WTC11 (cell line): Measurements from ENCODE around the gene DOK3. TPM values are rescaled to one million over a fixed set of nuclear protein-coding genes. Genes with fewer than 3 reads are reported as not detected.

Source experiments
- ATAC-seq: fragments of 200-7000 bp; cut with Tn5 transposase; 2 replicates; pipeline ENCODE4 v1.10.0; 2021; ENCODE audit warnings: mild to moderate bottlenecking, moderate library complexity
- CTCF ChIA-PET: fragments of 300-600 bp; sonication (Branson Sonifier 250); formaldehyde crosslinking; loops from one replicate; lab custom pipeline; 2021; ENCODE audit warnings: antibody characterized with exemption; lab: Charles Lee
- POLR2A ChIA-PET: fragments of 350-600 bp; sonication (Branson Sonifier 250); formaldehyde crosslinking; loops from one replicate; lab custom pipeline; 2021; ENCODE audit warnings: antibody characterized with exemption; lab: Charles Lee
- DNase-seq: peaks from one replicate; pipeline ENCODE4 v3.0.0; 2021; ENCODE audit warnings: low spot score
- H3K27ac Mint-ChIP-seq: 2 replicates; pipeline ENCODE4 v1.8.0; 2021; ENCODE audit warnings: mixed read lengths
- H3K27me3 Mint-ChIP-seq: 2 replicates; pipeline ENCODE4 v1.8.0; 2021; ENCODE audit warnings: low read depth, mild to moderate bottlenecking, moderate library complexity, mixed read lengths
- H3K36me3 Mint-ChIP-seq: 2 replicates; pipeline ENCODE4 v1.8.0; 2021; ENCODE audit warnings: mixed read lengths
- H3K4me1 Mint-ChIP-seq: 2 replicates; pipeline ENCODE4 v1.8.0; 2022; ENCODE audit warnings: mixed read lengths
- H3K4me3 Mint-ChIP-seq: 2 replicates; pipeline ENCODE4 v1.8.0; 2021; ENCODE audit warnings: mild to moderate bottlenecking, moderate library complexity, mixed read lengths
- H3K9me3 Mint-ChIP-seq: 2 replicates; pipeline ENCODE4 v1.8.0; 2021; ENCODE audit warnings: mixed read lengths
- ATF2 ChIP-seq: sonication (generic); formaldehyde crosslinking; IDR thresholded peaks from 2 replicates; pipeline ENCODE4 v1.8.1; 2022; ENCODE audit warnings: low read depth, missing genetic modification reagents, borderline replicate concordance
- CREB1 ChIP-seq: sonication (generic); formaldehyde crosslinking; IDR thresholded peaks from 2 replicates; pipeline ENCODE4 v1.8.0; 2023; ENCODE audit warnings: mild to moderate bottlenecking, missing genetic modification reagents
- CTCF ChIP-seq: fragments of 200-600 bp; IDR thresholded peaks from 2 replicates; pipeline ENCODE4 v1.8.0; 2022; ENCODE audit warnings: antibody characterized with exemption
- E2F1 ChIP-seq: sonication (generic); formaldehyde crosslinking; IDR thresholded peaks from 2 replicates; pipeline ENCODE4 v1.8.0; 2022; ENCODE audit warnings: mild to moderate bottlenecking, missing genetic modification reagents
- E2F4 ChIP-seq: sonication (generic); formaldehyde crosslinking; IDR thresholded peaks from 2 replicates; pipeline ENCODE4 v1.8.1; 2022; ENCODE audit warnings: low read depth, mild to moderate bottlenecking, moderate library complexity, missing genetic modification reagents, borderline replicate concordance
- ELF4 ChIP-seq: sonication (generic); formaldehyde crosslinking; IDR thresholded peaks from 2 replicates; pipeline ENCODE4 v1.8.1; 2022; ENCODE audit warnings: low read depth, mild to moderate bottlenecking, moderate library complexity, missing genetic modification reagents
- ERG ChIP-seq: fragments of 250-450 bp; sonication (Bioruptor Pico); IDR thresholded peaks from 2 replicates; pipeline ENCODE4 v1.8.0; 2021; ENCODE audit warnings: mild to moderate bottlenecking
- GTF2I ChIP-seq: fragments of 250-450 bp; sonication (Bioruptor Pico); conservative IDR thresholded peaks from 2 replicates; pipeline ENCODE4 v1.4.0; 2021; ENCODE audit warnings: mild to moderate bottlenecking
- IRF1 ChIP-seq: sonication (generic); formaldehyde crosslinking; IDR thresholded peaks from 2 replicates; pipeline ENCODE4 v1.8.0; 2023; ENCODE audit warnings: missing genetic modification reagents
- IRF2 ChIP-seq: sonication (generic); formaldehyde crosslinking; IDR thresholded peaks from 2 replicates; pipeline ENCODE4 v1.8.0; 2022; ENCODE audit warnings: low read depth, missing genetic modification reagents, borderline replicate concordance
- NR1H2 ChIP-seq: sonication (generic); formaldehyde crosslinking; IDR thresholded peaks from 2 replicates; pipeline ENCODE4 v1.9.0; 2021; ENCODE audit warnings: mild to moderate bottlenecking, moderate library complexity, missing genetic modification reagents
- NR2C2 ChIP-seq: sonication (generic); formaldehyde crosslinking; IDR thresholded peaks from 2 replicates; pipeline ENCODE4 v1.8.0; 2022; ENCODE audit warnings: mild to moderate bottlenecking, missing genetic modification reagents
- NR3C1 ChIP-seq: sonication (generic); formaldehyde crosslinking; conservative IDR thresholded peaks from 2 replicates; pipeline ENCODE4 v1.8.1; 2023; ENCODE audit warnings: low read depth, mild to moderate bottlenecking, missing genetic modification reagents
- RORB ChIP-seq: fragments of 250-450 bp; sonication (Bioruptor Pico); IDR thresholded peaks from 2 replicates; pipeline ENCODE4 v1.9.0; 2021; ENCODE audit warnings: mild to moderate bottlenecking
- SMAD4 ChIP-seq: sonication (generic); formaldehyde crosslinking; IDR thresholded peaks from 2 replicates; pipeline ENCODE4 v1.8.0; 2022; ENCODE audit warnings: mild to moderate bottlenecking, missing genetic modification reagents
- TEAD4 ChIP-seq: sonication (generic); formaldehyde crosslinking; IDR thresholded peaks from 2 replicates; pipeline ENCODE4 v1.8.0; 2022; ENCODE audit warnings: mild to moderate bottlenecking, missing genetic modification reagents
- TP53 ChIP-seq: sonication (generic); formaldehyde crosslinking; IDR thresholded peaks from 2 replicates; pipeline ENCODE4 v1.8.1; 2023; ENCODE audit warnings: mild to moderate bottlenecking, missing genetic modification reagents
- USF2 ChIP-seq: sonication (generic); formaldehyde crosslinking; IDR thresholded peaks from 2 replicates; pipeline ENCODE4 v1.8.1; 2023; ENCODE audit warnings: mild to moderate bottlenecking, missing genetic modification reagents, moderate library complexity
- ZNF121 ChIP-seq: sonication (generic); formaldehyde crosslinking; IDR thresholded peaks from 2 replicates; pipeline ENCODE4 v1.8.0; 2023; ENCODE audit warnings: missing genetic modification reagents
- ZNF263 ChIP-seq: sonication (generic); formaldehyde crosslinking; IDR thresholded peaks from 2 replicates; pipeline ENCODE4 v1.8.1; 2022; ENCODE audit warnings: low read depth, mild to moderate bottlenecking, moderate library complexity, missing genetic modification reagents
- ZNF423 ChIP-seq: fragments of 250-450 bp; sonication (Bioruptor Pico); IDR thresholded peaks from 2 replicates; pipeline ENCODE4 v2.1.2; 2022; ENCODE audit warnings: mild to moderate bottlenecking, moderate library complexity
- total RNA-seq: library from RNA; stranded (reverse); gene quantifications from 3 replicates; pipeline ENCODE4 v1.2.3, GENCODE V29; 2021

The DOK3 gene
- total RNA-seq, 1 experiment from 2014 or later, result 9.9 TPM

GRCh38 chr5:177507596-177508220 is 1.9 kb downstream of the DOK3 start:
- Mint-ChIP-seq H3K27ac (no peak overlapping the region), H3K27me3 (no peaks in the 10 kb centered on the region), H3K4me3 (no peak overlapping the region), H3K9me3 (no peaks in the 10 kb centered on the region), H3K36me3 (peaks cover 22% of the 10 kb centered on the region), H3K4me1 (peaks cover 17% of the 10 kb centered on the region)
- TF ChIP-seq USF2 (CRISPR knock-in tag) (no peak), ERG (no peak), TEAD4 (no peak), RORB (CRISPR knock-in tag) (no peak), ZNF263 (CRISPR knock-in tag) (no peak), NR2C2 (no peak), IRF1 (CRISPR knock-in tag) (no peak), TP53 (CRISPR knock-in tag) (no peak), ZNF423 (CRISPR knock-in tag) (no peak), SMAD4 (CRISPR knock-in tag) (no peak), ATF2 (CRISPR knock-in tag) (no peak), E2F4 (CRISPR knock-in tag) (no peak)
- POLR2A ChIA-PET, result interaction anchor here (2.7 kb wide), 1 partner anchor 10 kb away, joined by 9 read pairs; the partner anchor contains the start of gene PDLIM7
- DNase-seq, result no peak
- no peak for ATAC-seq
- CTCF ChIA-PET, result interaction anchor here (0.9 to 6.3 kb wide), 8 partner anchors 8 to 137 kb away, joined by 3 to 57 read pairs (median 4); partner anchors contain the start of gene PDLIM7

- no peak for DNase-seq
- H3K9me3 Mint-ChIP-seq, result no peaks in the 10 kb centered on the region
- H3K4me3 Mint-ChIP-seq, result no peak overlapping the region
- H3K27ac Mint-ChIP-seq, result peak overlapping the region; percentile 15; the same call in 1 of the 2 replicates
- no peaks in the 10 kb centered on the region for H3K27me3 Mint-ChIP-seq
- ChIA-PET CTCF (interaction anchor here (0.7 to 6.3 kb wide), 8 partner anchors 8 to 198 kb away, joined by 3 to 57 read pairs (median 4); partner anchors contain the start of gene PDLIM7), POLR2A (interaction anchor here (0.6 to 2.7 kb wide), 2 partner anchors 9 to 493 kb away, joined by 5 to 9 read pairs; partner anchors contain the start of gene PDLIM7)
- H3K36me3 Mint-ChIP-seq, result peaks cover 19% of the 10 kb centered on the region
- ATAC-seq, result peak; percentile 10; the same call in 1 of the 2 replicates
- 0 out of 2 replicates have a peak, but pooled peaks have one; percentile 56 for TF ChIP-seq GTF2I (CRISPR knock-in tag)
- TF ChIP-seq CREB1 (CRISPR knock-in tag), result no peak
- peak; percentile 88; the same call in 1 of the 2 replicates for TF ChIP-seq ZNF121 (CRISPR knock-in tag)
- H3K4me1 Mint-ChIP-seq, result peaks cover 17% of the 10 kb centered on the region
Observed at GRCh38 chr5:177507165-177507564, 2.5 kb downstream of the DOK3 start.

- ChIA-PET POLR2A (no interaction called here), CTCF (interaction anchor here (1.1 to 6.3 kb wide), 4 partner anchors 10 to 48 kb away, joined by 3 to 57 read pairs (median 6); partner anchors contain the start of gene PDLIM7)
- Mint-ChIP-seq H3K9me3 (no peaks in the 10 kb centered on the region), H3K4me1 (peaks cover 18% of the 10 kb centered on the region), H3K36me3 (peaks cover 10% of the 10 kb centered on the region), H3K4me3 (no peak overlapping the region), H3K27me3 (peaks cover 6% of the 10 kb centered on the region), H3K27ac (no peak overlapping the region)
- no peak for DNase-seq
- no peak for ATAC-seq
- TF ChIP-seq IRF2, result no peak
- TF ChIP-seq E2F1 (CRISPR knock-in tag), result no peak
- TF ChIP-seq NR3C1, result no peak
- TF ChIP-seq NR2C2, result no peak
- TF ChIP-seq CTCF, result no peak
- TF ChIP-seq E2F4 (CRISPR knock-in tag), result no peak
- no peak for TF ChIP-seq NR1H2
- no peak for TF ChIP-seq ELF4
Observed at GRCh38 chr5:177505075-177505474, 4.6 kb downstream of the DOK3 start.
